Right forelimb (tissue), 1 donor: ENCODE results near the gene PPIL6.

Experiments
- DNase-seq: peaks from one replicate; pipeline ENCODE4 v3.0.0-alpha.2; 2018

Gene PPIL6

GRCh38 chr6:109440331-109441068, at the start of gene PPIL6, which contains the start of gene SMPD2:
TSS of gene PPIL6 (minus strand) at chr6:109440628. CDS start at chr6:109440590, 38 bp downstream.
TSS of gene SMPD2 (plus strand) at chr6:109440724. CDS start at chr6:109441122, 398 bp downstream.
- peak; percentile 95 for DNase-seq

GRCh38 chr6:109488001-109488400, 47.6 kb upstream of the PPIL6 start:
- no peak for DNase-seq

- no peak for DNase-seq
Measured at GRCh38 chr6:109486068-109486467, 45.6 kb upstream of the PPIL6 start.

GRCh38 chr6:109485266-109485935, 45.0 kb upstream of the PPIL6 start:
- DNase-seq, result no peak

- DNase-seq, result no peak
Measured at GRCh38 chr6:109484122-109484521, 43.7 kb upstream of the PPIL6 start.

GRCh38 chr6:109483735-109484057, 43.3 kb upstream of the PPIL6 start:
- DNase-seq, result no peak

- DNase-seq, result peak; percentile 90
Measured at GRCh38 chr6:109482905-109483734, 42.7 kb upstream of the PPIL6 start, which contains the start of gene ZBTB24. TSS of gene ZBTB24 (minus strand) at chr6:109483219. CDS start at chr6:109482026, 1,193 bp downstream.

- no peak for DNase-seq
Measured at GRCh38 chr6:109480993-109481480, 40.6 kb upstream of the PPIL6 start.

GRCh38 chr6:109478841-109479624, 38.6 kb upstream of the PPIL6 start:
- DNase-seq, result no peak

- DNase-seq, result no peak
Measured at GRCh38 chr6:109478222-109478805, 37.9 kb upstream of the PPIL6 start.

GRCh38 chr6:109477725-109478124, 37.3 kb upstream of the PPIL6 start:
- DNase-seq, result no peak

GRCh38 chr6:109477184-109477583, 36.8 kb upstream of the PPIL6 start:
- DNase-seq, result no peak

GRCh38 chr6:109475625-109476024, 35.2 kb upstream of the PPIL6 start:
- DNase-seq, result no peak

- DNase-seq, result no peak
Measured at GRCh38 chr6:109474995-109475394, 34.6 kb upstream of the PPIL6 start.

GRCh38 chr6:109473120-109473519, 32.7 kb upstream of the PPIL6 start:
- no peak for DNase-seq

GRCh38 chr6:109472132-109472995, 31.9 kb upstream of the PPIL6 start:
- no peak for DNase-seq

GRCh38 chr6:109471105-109471810, 30.8 kb upstream of the PPIL6 start:
- DNase-seq, result no peak

GRCh38 chr6:109469591-109470189, 29.3 kb upstream of the PPIL6 start:
- no peak for DNase-seq

- DNase-seq, result no peak
Measured at GRCh38 chr6:109467696-109468095, 27.3 kb upstream of the PPIL6 start.
